HL-60 (cell line): ENCODE results near the gene SULT1A2.
"Not testable (repeated sequence)": the region's sequence is repeated elsewhere in the genome, so short reads cannot be mapped to it uniquely, and the experiment has no call there.

Experiments
- SPI1 ChIP-seq: IDR thresholded peaks from 2 replicates; pipeline ENCODE4 v1.6.1; 2012; ENCODE audit warnings: low read depth, mild to moderate bottlenecking, borderline replicate concordance
- TF ChIP-seq, protein P1 (sequence below): IDR thresholded peaks from one replicate; pipeline ENCODE4 v1.5.1; 2011; ENCODE audit warnings: low read length, control low read depth, inconsistent platforms; ENCODE audit not compliant: insufficient read depth

DNA sequence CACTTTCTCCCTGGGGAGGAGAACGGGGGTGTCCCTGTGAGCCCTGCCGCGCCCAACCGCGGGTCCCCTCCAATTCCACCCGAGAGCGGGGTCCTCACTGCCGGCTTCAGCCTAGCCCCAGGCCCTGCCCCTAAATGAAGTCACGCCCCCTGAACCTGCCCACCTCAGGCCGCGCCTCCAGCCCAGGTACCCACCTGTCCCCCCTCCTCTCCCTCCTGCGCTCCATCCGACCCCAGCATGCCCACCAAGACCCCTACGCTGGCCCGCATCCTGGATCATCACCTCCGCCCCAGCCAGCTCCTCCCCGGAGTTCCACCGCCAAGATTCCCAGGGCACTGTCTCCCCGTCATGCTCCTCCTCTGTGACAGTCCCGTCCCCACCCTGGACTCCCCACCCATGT is 4.1 kb upstream of the SULT1A2 start:
- TF ChIP-seq, protein P1, sequence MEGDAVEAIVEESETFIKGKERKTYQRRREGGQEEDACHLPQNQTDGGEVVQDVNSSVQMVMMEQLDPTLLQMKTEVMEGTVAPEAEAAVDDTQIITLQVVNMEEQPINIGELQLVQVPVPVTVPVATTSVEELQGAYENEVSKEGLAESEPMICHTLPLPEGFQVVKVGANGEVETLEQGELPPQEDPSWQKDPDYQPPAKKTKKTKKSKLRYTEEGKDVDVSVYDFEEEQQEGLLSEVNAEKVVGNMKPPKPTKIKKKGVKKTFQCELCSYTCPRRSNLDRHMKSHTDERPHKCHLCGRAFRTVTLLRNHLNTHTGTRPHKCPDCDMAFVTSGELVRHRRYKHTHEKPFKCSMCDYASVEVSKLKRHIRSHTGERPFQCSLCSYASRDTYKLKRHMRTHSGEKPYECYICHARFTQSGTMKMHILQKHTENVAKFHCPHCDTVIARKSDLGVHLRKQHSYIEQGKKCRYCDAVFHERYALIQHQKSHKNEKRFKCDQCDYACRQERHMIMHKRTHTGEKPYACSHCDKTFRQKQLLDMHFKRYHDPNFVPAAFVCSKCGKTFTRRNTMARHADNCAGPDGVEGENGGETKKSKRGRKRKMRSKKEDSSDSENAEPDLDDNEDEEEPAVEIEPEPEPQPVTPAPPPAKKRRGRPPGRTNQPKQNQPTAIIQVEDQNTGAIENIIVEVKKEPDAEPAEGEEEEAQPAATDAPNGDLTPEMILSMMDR = not testable (repeated sequence)
- TF ChIP-seq SPI1 = not testable (repeated sequence)
